ENCODE measurements around the gene SLC38A10.

GRCh38 chr17:81267390-81268067 is 27.6 kb downstream of the SLC38A10 start:
- TF ChIP-seq CTCF (conservative IDR thresholded peaks at IDR 0.05) (no peak), ZFX (IDR thresholded peaks at IDR 0.05) (no peak)

Measured in C4-2B (cell line).